ENCODE results near the gene MYMK. TPM values are rescaled to one million over a fixed set of nuclear protein-coding genes. Genes with fewer than 3 reads are reported as not detected.

The MYMK gene
- polyA plus RNA-seq, 2 donors = not detected

Other genes with a start within 250 kb of the MYMK start
- 10 to 100 TPM in 1 of 2 donors, 1 to 10 TPM in 1; 7.7 to 15.6 TPM for gene ABO, start 249.8 kb downstream of the MYMK start, polyA plus RNA-seq
- gene SURF6, start 188.8 kb downstream of the MYMK start, polyA plus RNA-seq = 10 to 100 TPM; 17.0 to 21.7 TPM
- gene MED22, start 176.8 kb downstream of the MYMK start, polyA plus RNA-seq = 10 to 100 TPM in 1 of 2 donors, 1 to 10 TPM in 1; 7.3 to 12.0 TPM
- 1,000 to 10,000 TPM; 2,052 to 3,524 TPM for gene RPL7A, start 176.7 kb downstream of the MYMK start, polyA plus RNA-seq
- 10 to 100 TPM; 34.2 to 41.2 TPM for gene SURF1, start 168.5 kb downstream of the MYMK start, polyA plus RNA-seq
- 10 to 100 TPM; 32.9 to 36.4 TPM for gene SURF2, start 168.4 kb downstream of the MYMK start, polyA plus RNA-seq
- 10 to 100 TPM; 39.7 to 64.7 TPM for gene SURF4, start 148.9 kb downstream of the MYMK start, polyA plus RNA-seq
- 1 to 10 TPM in 1 of 2 donors, under 1 TPM in 1; 0.49 to 1.3 TPM for gene STKLD1, start 148.6 kb downstream of the MYMK start, polyA plus RNA-seq
- 10 to 100 TPM; 10.6 to 15.2 TPM for gene REXO4, start 106.9 kb downstream of the MYMK start, polyA plus RNA-seq
- 1 to 10 TPM; 1.2 to 4.3 TPM for gene ADAMTS13, start 102.6 kb downstream of the MYMK start, polyA plus RNA-seq
- gene CACFD1, start 65.0 kb downstream of the MYMK start, polyA plus RNA-seq = 1 to 10 TPM; 7.0 to 7.9 TPM
- under 1 TPM; 0.69 TPM for gene SLC2A6, start 45.9 kb downstream of the MYMK start, polyA plus RNA-seq
- gene ADAMTSL2, start 9.7 kb upstream of the MYMK start, polyA plus RNA-seq = 1 to 10 TPM in 1 of 2 donors, under 1 TPM in 1; 0.60 to 1.0 TPM
- not detected for gene FAM163B, start 84.4 kb upstream of the MYMK start, polyA plus RNA-seq
- gene DBH, start 111.4 kb upstream of the MYMK start, polyA plus RNA-seq = under 1 TPM in 1 of 2 donors, not detected in 1; 0.01 TPM
- gene SARDH, start 213.4 kb upstream of the MYMK start, polyA plus RNA-seq = under 1 TPM; 0.20 TPM

Data from esophagus (tissue), 2 donors.